ENCODE data around the gene KRT33A. TPM values are rescaled to one million over a fixed set of nuclear protein-coding genes. Genes with fewer than 3 reads are reported as not detected.

Gene KRT33A
- total and polyA plus RNA-seq, 2 of the 8 experiments (the other 6 are each of a cell fraction or from before 2014, with no cell fraction given) = not detected

DNA sequence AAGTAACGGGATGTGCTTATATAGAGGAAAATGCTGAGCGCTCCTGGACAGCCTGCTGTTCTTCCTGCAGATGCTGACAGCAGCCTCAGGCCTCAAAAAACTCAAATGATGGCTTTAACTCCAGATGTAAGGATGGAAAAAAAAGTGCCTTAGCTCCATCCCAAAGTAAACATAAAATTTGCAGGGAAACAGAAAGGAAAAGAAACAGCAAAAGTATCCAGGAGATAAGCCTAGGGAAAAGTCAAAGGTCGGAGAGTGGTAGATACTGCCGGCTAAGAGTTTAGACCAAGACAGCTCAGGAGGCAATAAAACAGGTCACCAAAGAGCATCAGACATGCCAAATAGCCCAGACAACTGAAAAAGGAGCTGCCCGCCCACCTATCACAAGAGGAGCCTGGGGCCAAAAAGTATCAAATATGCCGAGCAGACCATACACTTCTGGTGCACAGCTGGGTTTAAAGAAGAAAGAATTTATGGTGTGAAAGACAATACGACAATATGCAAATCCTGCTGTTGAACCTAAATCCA, 39.8 kb upstream of the KRT33A start:
- POLR2A ChIA-PET (ENCODE audit: partially characterized antibody) = no interaction called here
- CTCF ChIA-PET (ENCODE audit: partially characterized antibody) = interaction anchor here (0.7 to 2.3 kb wide), 8 partner anchors 12 to 663 kb away, joined by 3 to 8 read pairs (median 4); no protein-coding TSS in a partner anchor
- FAIRE-seq = no peak

More for the DNA sequence above, 39.8 kb upstream of the KRT33A start:
- no peaks in the 10 kb centered on the region for H3K79me2 ChIP-seq (ENCODE audit: control insufficient read depth in 1 of 2, insufficient read depth in 2 of 2, low read length in 2 of 2)
- H3K79me1 ChIP-seq (ENCODE audit: low read depth, low read length) = no peaks in the 10 kb centered on the region
- H3K27me3 ChIP-seq (replicated peaks in 1 of 4; ENCODE audit: control insufficient read depth in 3 of 4, extremely low read depth in 1 of 4, insufficient read depth in 3 of 4, low read length in 3 of 4) = no peaks in the 10 kb centered on the region
- no peak overlapping the region for H4K8ac ChIP-seq (ENCODE audit: extremely low read depth, insufficient read depth, low read length)
- no peak overlapping the region for H3K4me2 ChIP-seq (ENCODE audit: insufficient read depth in 1 of 2, low read depth in 2 of 2, low read length in 2 of 2)
- no peak for DNase-seq (ENCODE audit: low read depth in 1 of 2, low spot score in 2 of 2)
- H2BK120ac ChIP-seq (replicated peaks; ENCODE audit: low read depth, low read length) = no peak overlapping the region
- no peak overlapping the region for H3K18ac ChIP-seq (ENCODE audit: extremely low read depth, low read length)
- H3K56ac ChIP-seq (replicated peaks; ENCODE audit: insufficient read length, low read depth, low read length) = no peak overlapping the region
- TF ChIP-seq TAF7 (optimal IDR thresholded peaks at IDR 0.05; ENCODE audit: borderline replicate concordance, low read depth, low read length) (no peak), HDAC2 (IDR thresholded peaks at IDR 0.05; ENCODE audit: borderline replicate concordance in 1 of 2, low read depth in 2 of 2, low read length in 2 of 2) (no peak), CEBPB (IDR thresholded peaks at IDR 0.05; ENCODE audit: low read depth, low read length) (no peak), BRCA1 (IDR thresholded peaks at IDR 0.05; ENCODE audit: low read depth, low read length) (no peak), NANOG (IDR thresholded peaks at IDR 0.05; ENCODE audit: insufficient read depth, low read depth, low read length, poor library complexity, severe bottlenecking) (no peak), BACH1 (IDR thresholded peaks at IDR 0.05; ENCODE audit: low read length) (no peak)
- TF ChIP-seq, protein P1, sequence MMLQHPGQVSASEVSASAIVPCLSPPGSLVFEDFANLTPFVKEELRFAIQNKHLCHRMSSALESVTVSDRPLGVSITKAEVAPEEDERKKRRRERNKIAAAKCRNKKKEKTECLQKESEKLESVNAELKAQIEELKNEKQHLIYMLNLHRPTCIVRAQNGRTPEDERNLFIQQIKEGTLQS (IDR thresholded peaks at IDR 0.05; ENCODE audit: insufficient read depth, low read depth, low read length) = no peak
- no peaks in the 10 kb centered on the region for H3K23me2 ChIP-seq (ENCODE audit: low read depth, low read length)
- H3K9me3 ChIP-seq (ENCODE audit: insufficient read depth in 2 of 2, low read depth in 1 of 2, low read length in 1 of 2) = no peaks in the 10 kb centered on the region; a peak in 1 of 4 replicates
- H3K4me3 ChIP-seq (ENCODE audit: extremely low read depth in 1 of 4, insufficient read depth in 2 of 4, low read depth in 3 of 4, low read length in 4 of 4) = no peak overlapping the region
- H2AK5ac ChIP-seq (ENCODE audit: low read depth, low read length) = no peak overlapping the region
- 90% methylated on average over 7 of the region's 7 CpGs; no CpG with 5 or more reads in 1 of the 2 experiments for WGBS, 2 experiments (ENCODE audit: extremely low coverage in 1 of 2, insufficient coverage in 1 of 2, insufficient read length in 1 of 2, insufficient replicate concordance in 2 of 2, low coverage in 1 of 2, low lambda C conversion rate in 2 of 2, missing lambda C conversion rate in 1 of 2)
- H2BK20ac ChIP-seq (ENCODE audit: low read length) = no peak overlapping the region
- no peak overlapping the region for H2AFZ ChIP-seq (ENCODE audit: low read length)
- no peak overlapping the region for H2BK5ac ChIP-seq (ENCODE audit: low read depth, low read length)
- H2BK15ac ChIP-seq (ENCODE audit: low read length) = no peak overlapping the region
- no peak overlapping the region for H3K4ac ChIP-seq (replicated peaks; ENCODE audit: insufficient read length, low read depth, low read length)
- no peaks in the 10 kb centered on the region for H3K36me3 ChIP-seq (ENCODE audit: control insufficient read depth in 2 of 4, insufficient read depth in 4 of 4, low read length in 3 of 4)
- no peak overlapping the region for H4K91ac ChIP-seq (replicated peaks; ENCODE audit: insufficient read length, low read length)
- H2BK12ac ChIP-seq (ENCODE audit: low read depth, low read length) = no peak overlapping the region
- H4K5ac ChIP-seq (ENCODE audit: insufficient read length, low read depth, low read length) = no peak overlapping the region
- H4K20me1 ChIP-seq (replicated peaks in 1 of 2; ENCODE audit: control insufficient read depth in 1 of 2, insufficient read depth in 2 of 2, low read length in 2 of 2) = no peaks in the 10 kb centered on the region
- no peak overlapping the region for H3K23ac ChIP-seq (ENCODE audit: insufficient read length)
- no peak overlapping the region for H3K27ac ChIP-seq (ENCODE audit: low read depth, low read length)
- H3K14ac ChIP-seq (ENCODE audit: insufficient read length) = no peak overlapping the region
- H3K9ac ChIP-seq (replicated peaks in 1 of 4; ENCODE audit: extremely low read depth in 1 of 4, low read depth in 3 of 4, low read length in 3 of 4) = no peak overlapping the region
- H3K4me1 ChIP-seq (replicated peaks in 1 of 4; ENCODE audit: control insufficient read depth in 3 of 4, insufficient read depth in 4 of 4, low read length in 3 of 4) = no peaks in the 10 kb centered on the region

Measured in H1 (cell line).